ENCODE results near the gene CEP295NL.
"Not testable (repeated sequence)": the region's sequence is repeated elsewhere in the genome, so short reads cannot be mapped to it uniquely, and the experiment has no call there.

- TF ChIP-seq, protein P1, sequence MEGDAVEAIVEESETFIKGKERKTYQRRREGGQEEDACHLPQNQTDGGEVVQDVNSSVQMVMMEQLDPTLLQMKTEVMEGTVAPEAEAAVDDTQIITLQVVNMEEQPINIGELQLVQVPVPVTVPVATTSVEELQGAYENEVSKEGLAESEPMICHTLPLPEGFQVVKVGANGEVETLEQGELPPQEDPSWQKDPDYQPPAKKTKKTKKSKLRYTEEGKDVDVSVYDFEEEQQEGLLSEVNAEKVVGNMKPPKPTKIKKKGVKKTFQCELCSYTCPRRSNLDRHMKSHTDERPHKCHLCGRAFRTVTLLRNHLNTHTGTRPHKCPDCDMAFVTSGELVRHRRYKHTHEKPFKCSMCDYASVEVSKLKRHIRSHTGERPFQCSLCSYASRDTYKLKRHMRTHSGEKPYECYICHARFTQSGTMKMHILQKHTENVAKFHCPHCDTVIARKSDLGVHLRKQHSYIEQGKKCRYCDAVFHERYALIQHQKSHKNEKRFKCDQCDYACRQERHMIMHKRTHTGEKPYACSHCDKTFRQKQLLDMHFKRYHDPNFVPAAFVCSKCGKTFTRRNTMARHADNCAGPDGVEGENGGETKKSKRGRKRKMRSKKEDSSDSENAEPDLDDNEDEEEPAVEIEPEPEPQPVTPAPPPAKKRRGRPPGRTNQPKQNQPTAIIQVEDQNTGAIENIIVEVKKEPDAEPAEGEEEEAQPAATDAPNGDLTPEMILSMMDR (conservative IDR thresholded peaks at IDR 0.05; ENCODE audit: low read depth, low read length) = not testable (repeated sequence)
- not testable (repeated sequence) for TF ChIP-seq EZH2phosphoT487 (IDR thresholded peaks at IDR 0.05; ENCODE audit: borderline replicate concordance, low read length)
These were observed 26.0 kb downstream of the CEP295NL start for GRCh38 chr17:78876954-78877517.
